Body of pancreas (tissue), 4 donors: ENCODE measurements around the gene WFDC12.

Experiments used
- POLR2A ChIP-seq, 3 donors: fragments of 450-650 bp; IDR thresholded peaks; one replicate each; pipeline ENCODE4 v1.6.1; 2016; ENCODE audit warnings: antibody characterized with exemption in 3 of 3, mild to moderate bottlenecking in 2 of 3
- TF ChIP-seq, protein P1 (sequence below), 7 experiments: fragments of 450-650 bp in 4 of 7; fragments of 200-600 bp in 3 of 7; sonication (generic) in 3 of 7; IDR thresholded peaks; one replicate each; pipeline ENCODE4 v1.5.1; 2016 to 2019; ENCODE audit warnings: antibody characterized with exemption in 7 of 7

GRCh38 chr20:45083127-45083526 is 41.1 kb downstream of the WFDC12 start:
- TF ChIP-seq, protein P1, sequence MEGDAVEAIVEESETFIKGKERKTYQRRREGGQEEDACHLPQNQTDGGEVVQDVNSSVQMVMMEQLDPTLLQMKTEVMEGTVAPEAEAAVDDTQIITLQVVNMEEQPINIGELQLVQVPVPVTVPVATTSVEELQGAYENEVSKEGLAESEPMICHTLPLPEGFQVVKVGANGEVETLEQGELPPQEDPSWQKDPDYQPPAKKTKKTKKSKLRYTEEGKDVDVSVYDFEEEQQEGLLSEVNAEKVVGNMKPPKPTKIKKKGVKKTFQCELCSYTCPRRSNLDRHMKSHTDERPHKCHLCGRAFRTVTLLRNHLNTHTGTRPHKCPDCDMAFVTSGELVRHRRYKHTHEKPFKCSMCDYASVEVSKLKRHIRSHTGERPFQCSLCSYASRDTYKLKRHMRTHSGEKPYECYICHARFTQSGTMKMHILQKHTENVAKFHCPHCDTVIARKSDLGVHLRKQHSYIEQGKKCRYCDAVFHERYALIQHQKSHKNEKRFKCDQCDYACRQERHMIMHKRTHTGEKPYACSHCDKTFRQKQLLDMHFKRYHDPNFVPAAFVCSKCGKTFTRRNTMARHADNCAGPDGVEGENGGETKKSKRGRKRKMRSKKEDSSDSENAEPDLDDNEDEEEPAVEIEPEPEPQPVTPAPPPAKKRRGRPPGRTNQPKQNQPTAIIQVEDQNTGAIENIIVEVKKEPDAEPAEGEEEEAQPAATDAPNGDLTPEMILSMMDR (IDR thresholded peaks at IDR 0.05): no peak
- no peak for TF ChIP-seq POLR2A (IDR thresholded peaks at IDR 0.05)
